Breast epithelium (tissue), 3 donors: Measurements from ENCODE around the gene HOTAIR.

ENCODE experiments used
- POLR2A ChIP-seq: fragments of 450-650 bp; IDR thresholded peaks from one replicate; pipeline ENCODE4 v1.6.1; 2016; ENCODE audit warnings: antibody characterized with exemption, mild to moderate bottlenecking, moderate library complexity
- POLR2AphosphoS5 ChIP-seq, 3 donors: sonication (generic); formaldehyde crosslinking; IDR thresholded peaks; one replicate each; pipeline ENCODE4 v1.6.1; 2017; ENCODE audit warnings: antibody characterized with exemption in 3 of 3
- TF ChIP-seq, protein P1 (sequence below), 3 donors: fragments of 450-650 bp; IDR thresholded peaks; one replicate each; pipeline ENCODE4 v1.5.1; 2016 to 2017; ENCODE audit warnings: antibody characterized with exemption in 3 of 3, mild to moderate bottlenecking in 3 of 3, moderate library complexity in 3 of 3

DNA sequence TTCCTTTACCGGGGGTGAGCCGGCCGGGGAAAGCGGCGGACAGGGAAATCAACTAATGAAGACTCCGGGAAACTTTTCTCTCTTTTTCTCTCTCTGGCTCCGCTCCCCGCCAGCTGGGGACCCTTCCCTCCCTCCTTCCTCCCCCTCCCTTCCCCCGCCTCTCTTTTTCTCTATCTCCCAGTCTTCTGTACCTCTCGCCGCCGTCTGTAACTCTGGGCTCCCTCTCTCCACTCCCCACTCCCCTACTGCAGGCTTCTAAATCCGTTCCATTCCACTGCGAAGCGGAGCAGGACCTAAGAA is 8.7 kb downstream of the HOTAIR start:
- no peak for TF ChIP-seq POLR2A
- TF ChIP-seq, protein P1, sequence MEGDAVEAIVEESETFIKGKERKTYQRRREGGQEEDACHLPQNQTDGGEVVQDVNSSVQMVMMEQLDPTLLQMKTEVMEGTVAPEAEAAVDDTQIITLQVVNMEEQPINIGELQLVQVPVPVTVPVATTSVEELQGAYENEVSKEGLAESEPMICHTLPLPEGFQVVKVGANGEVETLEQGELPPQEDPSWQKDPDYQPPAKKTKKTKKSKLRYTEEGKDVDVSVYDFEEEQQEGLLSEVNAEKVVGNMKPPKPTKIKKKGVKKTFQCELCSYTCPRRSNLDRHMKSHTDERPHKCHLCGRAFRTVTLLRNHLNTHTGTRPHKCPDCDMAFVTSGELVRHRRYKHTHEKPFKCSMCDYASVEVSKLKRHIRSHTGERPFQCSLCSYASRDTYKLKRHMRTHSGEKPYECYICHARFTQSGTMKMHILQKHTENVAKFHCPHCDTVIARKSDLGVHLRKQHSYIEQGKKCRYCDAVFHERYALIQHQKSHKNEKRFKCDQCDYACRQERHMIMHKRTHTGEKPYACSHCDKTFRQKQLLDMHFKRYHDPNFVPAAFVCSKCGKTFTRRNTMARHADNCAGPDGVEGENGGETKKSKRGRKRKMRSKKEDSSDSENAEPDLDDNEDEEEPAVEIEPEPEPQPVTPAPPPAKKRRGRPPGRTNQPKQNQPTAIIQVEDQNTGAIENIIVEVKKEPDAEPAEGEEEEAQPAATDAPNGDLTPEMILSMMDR (IDR thresholded peaks at IDR 0.05): no peak
- no peak for TF ChIP-seq POLR2AphosphoS5 (IDR thresholded peaks at IDR 0.05)
